GM23338 (cell line): Measurements from ENCODE around the gene HDHD5. TPM values are rescaled to one million over a fixed set of nuclear protein-coding genes. Genes with fewer than 3 reads are reported as not detected.

Source experiments
- ATAC-seq: fragments of 200-7000 bp; cut with Tn5 transposase; 3 replicates; pipeline ENCODE4 v1.9.1; 2020
- DNase-seq: peaks from one replicate; pipeline ENCODE4 v3.0.0-alpha.2; 2015; ENCODE audit warnings: low spot score
- H2AFZ ChIP-seq: fragments of 200-600 bp; sonication (generic); 2 replicates; pipeline ENCODE4 v1.8.0; 2016; ENCODE audit warnings: antibody characterized with exemption, mild to moderate bottlenecking, moderate library complexity
- H3F3A ChIP-seq: fragments of 200-600 bp; sonication (generic); replicated peaks from 2 replicates; pipeline ENCODE4 v1.8.0; 2017; ENCODE audit warnings: antibody characterized with exemption, mixed run types, low read depth
- H3K27ac ChIP-seq: fragments of 200-600 bp; sonication (generic); 2 replicates; pipeline ENCODE4 v1.6.1; 2016; ENCODE audit warnings: low read depth
- H3K27me3 ChIP-seq: fragments of 200-600 bp; sonication (generic); 2 replicates; pipeline ENCODE4 v1.8.0; 2016; ENCODE audit warnings: mild to moderate bottlenecking, mixed run types, moderate library complexity; ENCODE audit not compliant: insufficient read depth
- H3K36me3 ChIP-seq: fragments of 200-600 bp; sonication (generic); 2 replicates; pipeline ENCODE4 v1.8.0; 2016; ENCODE audit warnings: mild to moderate bottlenecking; ENCODE audit not compliant: insufficient read depth
- H3K4me1 ChIP-seq: fragments of 200-600 bp; sonication (generic); 2 replicates; pipeline ENCODE4 v1.8.0; 2016; ENCODE audit warnings: mild to moderate bottlenecking, moderate library complexity; ENCODE audit not compliant: insufficient read depth
- H3K4me2 ChIP-seq: fragments of 200-600 bp; sonication (generic); 2 replicates; pipeline ENCODE4 v1.7.1; 2017; ENCODE audit warnings: mixed run types
- H3K4me3 ChIP-seq: fragments of 200-600 bp; sonication (generic); 2 replicates; pipeline ENCODE4 v1.6.1; 2016; ENCODE audit warnings: mixed run types
- H3K79me2 ChIP-seq: fragments of 200-600 bp; sonication (generic); replicated peaks from 2 replicates; pipeline ENCODE4 v1.8.0; 2017; ENCODE audit warnings: mild to moderate bottlenecking; ENCODE audit not compliant: insufficient read depth
- H3K9me2 ChIP-seq: fragments of 200-600 bp; sonication (generic); 2 replicates; pipeline ENCODE4 v1.8.0; 2017; ENCODE audit not compliant: insufficient read depth
- H4K20me1 ChIP-seq: fragments of 200-600 bp; sonication (generic); replicated peaks from 2 replicates; pipeline ENCODE4 v1.8.0; 2017; ENCODE audit warnings: mild to moderate bottlenecking; ENCODE audit not compliant: insufficient read depth
- H3K27ac Mint-ChIP-seq: 2 replicates; pipeline ENCODE4 v1.8.0; 2020; ENCODE audit warnings: inconsistent platforms, mild to moderate bottlenecking, moderate library complexity, mixed read lengths
- H3K27me3 Mint-ChIP-seq: 3 replicates; pipeline ENCODE4 v1.8.0; 2022; ENCODE audit warnings: low read depth, mild to moderate bottlenecking, moderate library complexity, mixed read lengths, inconsistent platforms; ENCODE audit not compliant: insufficient read depth, poor library complexity
- H3K36me3 Mint-ChIP-seq: 3 replicates; pipeline ENCODE4 v1.8.0; 2021; ENCODE audit warnings: low read depth, mild to moderate bottlenecking, inconsistent platforms, moderate library complexity, mixed read lengths
- H3K4me1 Mint-ChIP-seq: 3 replicates; pipeline ENCODE4 v1.8.0; 2020; ENCODE audit warnings: mild to moderate bottlenecking, inconsistent platforms, mixed read lengths
- H3K4me3 Mint-ChIP-seq: 3 replicates; pipeline ENCODE4 v1.8.0; 2021; ENCODE audit warnings: moderate library complexity, mild to moderate bottlenecking, inconsistent platforms, mixed read lengths
- H3K9me3 Mint-ChIP-seq: 3 replicates; pipeline ENCODE4 v1.8.0; 2020; ENCODE audit warnings: moderate library complexity, mild to moderate bottlenecking, inconsistent platforms, mixed read lengths
- CREB1 ChIP-seq: fragments of 250-450 bp; sonication (Bioruptor Pico); IDR thresholded peaks from 2 replicates; pipeline ENCODE4 v1.5.0; 2020; ENCODE audit warnings: low read depth, mild to moderate bottlenecking, moderate library complexity
- EZH2 ChIP-seq: fragments of 200-600 bp; sonication (generic); IDR thresholded peaks from one replicate; pipeline ENCODE4 v1.8.0; 2017; ENCODE audit warnings: antibody characterized with exemption, mild to moderate bottlenecking, low read depth; ENCODE audit not compliant: unreplicated experiment
- EZH2phosphoT487 ChIP-seq: fragments of 200-600 bp; sonication (generic); IDR thresholded peaks from one replicate; pipeline ENCODE4 v1.8.1; 2018; ENCODE audit warnings: antibody characterized with exemption; ENCODE audit not compliant: unreplicated experiment
- JUNB ChIP-seq: IDR thresholded peaks from one replicate; pipeline ENCODE4 v1.6.1; 2016; ENCODE audit warnings: antibody characterized with exemption; ENCODE audit not compliant: unreplicated experiment
- NANOG ChIP-seq: IDR thresholded peaks from 2 replicates; pipeline ENCODE4 v1.6.1; 2016; ENCODE audit warnings: antibody characterized with exemption, borderline replicate concordance
- POLR2AphosphoS5 ChIP-seq: IDR thresholded peaks from 2 replicates; pipeline ENCODE4 v1.6.1; 2016; ENCODE audit warnings: antibody characterized with exemption, low read depth
- STAT1 ChIP-seq: IDR thresholded peaks from one replicate; pipeline ENCODE4 v1.6.1; 2016; ENCODE audit warnings: antibody characterized with exemption; ENCODE audit not compliant: unreplicated experiment
- ZNF114 ChIP-seq: fragments of 250-450 bp; sonication (Bioruptor Pico); IDR thresholded peaks from 2 replicates; pipeline ENCODE4 v1.5.0; 2020; ENCODE audit warnings: mild to moderate bottlenecking, moderate library complexity
- ZNF331 ChIP-seq: fragments of 250-450 bp; sonication (Bioruptor Pico); IDR thresholded peaks from 2 replicates; pipeline ENCODE4 v1.5.0; 2020; ENCODE audit warnings: low read depth, mild to moderate bottlenecking, moderate library complexity
- polyA plus RNA-seq: library from polyadenylated mRNA; unstranded; fragments of >200 nt; fragmentation: Nextera tagmentation; extraction: Ambion mirVana; gene quantifications from 2 replicates; pipeline ENCODE4 v1.2.1, GENCODE V29; 2016
- total RNA-seq: library from RNA; depleted of rRNA; stranded (reverse); fragments of >200 nt; shearing (Covaris generic); gene quantifications from 2 replicates; pipeline ENCODE4 v1.2.3, GENCODE V29; 2014
- TF ChIP-seq, protein P1 (sequence below), 2 experiments: fragments of 200-600 bp in 1 of 2; sonication (generic) in 1 of 2; conservative IDR thresholded peaks; 2 replicates each; pipeline versions ENCODE4 v1.5.1 to v1.6.1; 2016 to 2017; ENCODE audit warnings: antibody characterized with exemption in 2 of 2, low read depth in 2 of 2, mild to moderate bottlenecking in 2 of 2, moderate library complexity in 1 of 2
- TF ChIP-seq, protein P2 (sequence below): fragments of 250-450 bp; sonication (Bioruptor Pico); IDR thresholded peaks from 2 replicates; pipeline ENCODE4 v1.5.0; 2020; ENCODE audit warnings: mild to moderate bottlenecking, moderate library complexity
- TF ChIP-seq, protein P3 (sequence below): IDR thresholded peaks from 2 replicates; pipeline ENCODE4 v1.6.1; 2016; ENCODE audit warnings: antibody characterized with exemption

Gene HDHD5
- total and polyA plus RNA-seq, 2 experiments from 2014 or later: 70.0 to 116 TPM

DNA sequence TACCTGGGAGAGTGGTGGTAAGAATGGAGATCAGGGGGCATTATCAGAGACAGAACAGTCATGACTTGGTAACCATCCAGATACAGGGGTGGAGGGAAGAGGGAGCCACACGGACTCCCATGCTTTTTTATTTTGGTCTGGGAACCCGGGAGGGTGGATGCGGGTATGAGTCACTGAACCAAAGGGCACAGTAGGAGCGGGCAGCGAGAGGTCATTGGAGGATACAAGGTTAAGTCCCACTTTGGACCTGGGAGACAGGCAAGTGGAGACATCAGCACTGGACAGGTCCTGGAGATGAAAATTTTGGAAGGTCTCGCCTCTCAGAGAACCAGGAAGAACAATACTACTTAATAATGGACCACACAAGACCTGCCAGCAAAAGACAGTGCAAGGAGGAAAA, 6.7 kb downstream of the HDHD5 start:
- Mint-ChIP-seq H3K36me3 (peaks cover 23% of the 10 kb centered on the region), H3K9me3 (peaks cover 4% of the 10 kb centered on the region; the same call in 1 of the 3 replicates), H3K27me3 (peaks cover 4% of the 10 kb centered on the region), H3K27ac (no peak overlapping the region), H3K4me3 (no peak overlapping the region), H3K4me1 (peaks cover 17% of the 10 kb centered on the region)
- no peaks in the 10 kb centered on the region for H3K27me3 ChIP-seq
- no peak overlapping the region for H3K4me3 ChIP-seq
- H3K9me2 ChIP-seq: no peaks in the 10 kb centered on the region
- no peak overlapping the region for H2AFZ ChIP-seq
- H3K36me3 ChIP-seq: no peaks in the 10 kb centered on the region
- no peak for ATAC-seq
- H3F3A ChIP-seq: peaks cover 2% of the 10 kb centered on the region; the same call in 1 of the 2 replicates
- peaks cover 62% of the 10 kb centered on the region for H4K20me1 ChIP-seq
- H3K27ac ChIP-seq: no peak overlapping the region
- peaks cover 8% of the 10 kb centered on the region; the same call in 1 of the 2 replicates for H3K4me1 ChIP-seq
- no peak for DNase-seq
- TF ChIP-seq STAT1 (no peak), JUNB (no peak), NANOG (no peak), ZNF114 (CRISPR knock-in tag) (no peak), EZH2 (no peak), EZH2phosphoT487 (no peak), CREB1 (no peak)
- H3K79me2 ChIP-seq: peaks cover 100% of the 10 kb centered on the region
- H3K4me2 ChIP-seq: no peak overlapping the region

DNA sequence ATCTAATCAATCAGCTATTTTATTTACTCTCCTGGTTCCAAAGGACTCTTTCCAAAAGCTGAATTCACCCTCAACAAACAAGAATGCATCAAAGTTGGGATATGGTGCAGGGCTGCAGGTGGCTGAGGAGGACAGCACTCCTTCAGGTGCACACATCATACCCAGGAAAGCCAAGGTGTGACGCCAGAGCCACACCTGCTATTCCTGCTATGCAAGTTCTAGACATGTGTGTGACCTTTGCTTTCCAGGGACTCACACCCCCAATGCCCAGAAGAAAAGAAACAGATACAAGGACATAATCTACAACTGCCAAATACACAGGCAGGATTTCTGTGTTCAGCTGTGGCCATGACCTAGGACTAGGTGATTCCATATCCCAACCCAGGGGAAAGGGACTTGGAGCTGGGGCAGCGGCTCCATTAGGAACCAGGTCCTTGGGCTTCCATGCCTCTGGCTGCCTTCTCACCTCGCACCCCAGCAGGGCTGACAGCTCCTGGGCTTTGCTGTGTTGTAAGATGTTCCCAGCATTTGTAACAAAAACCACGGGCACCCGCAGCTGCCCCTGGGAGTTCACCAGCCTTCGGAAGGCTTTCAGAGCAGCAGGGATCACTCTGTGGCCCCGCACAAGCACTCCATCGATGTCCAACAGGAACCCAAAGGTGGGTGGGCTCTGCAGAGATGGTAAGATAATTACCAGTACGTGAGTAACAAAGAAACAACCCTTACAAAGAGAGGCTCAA, 9.8 kb downstream of the HDHD5 start:
- DNase-seq (no peak), ATAC-seq (no peak)
- H3K27me3 ChIP-seq: no peaks in the 10 kb centered on the region
- peaks cover 9% of the 10 kb centered on the region for H3K4me1 Mint-ChIP-seq
- H3K4me1 ChIP-seq: no peaks in the 10 kb centered on the region
- H3F3A ChIP-seq: no peaks in the 10 kb centered on the region
- no peak overlapping the region for H3K27ac ChIP-seq
- H3K27me3 Mint-ChIP-seq: no peaks in the 10 kb centered on the region
- peaks cover 4% of the 10 kb centered on the region; the same call in 1 of the 3 replicates for H3K9me3 Mint-ChIP-seq
- no peak overlapping the region for H3K4me3 ChIP-seq
- H3K9me2 ChIP-seq: no peaks in the 10 kb centered on the region
- H3K4me3 Mint-ChIP-seq: no peak overlapping the region
- H3K4me2 ChIP-seq: no peak overlapping the region
- no peaks in the 10 kb centered on the region for H3K36me3 ChIP-seq
- H2AFZ ChIP-seq: no peak overlapping the region
- peaks cover 75% of the 10 kb centered on the region for H3K79me2 ChIP-seq
- H3K27ac Mint-ChIP-seq: no peak overlapping the region
- peaks cover 25% of the 10 kb centered on the region for H3K36me3 Mint-ChIP-seq
- H4K20me1 ChIP-seq: peaks cover 52% of the 10 kb centered on the region
- no peak for TF ChIP-seq CREB1
- no peak for TF ChIP-seq EZH2
- TF ChIP-seq JUNB: no peak
- TF ChIP-seq, protein P1, sequence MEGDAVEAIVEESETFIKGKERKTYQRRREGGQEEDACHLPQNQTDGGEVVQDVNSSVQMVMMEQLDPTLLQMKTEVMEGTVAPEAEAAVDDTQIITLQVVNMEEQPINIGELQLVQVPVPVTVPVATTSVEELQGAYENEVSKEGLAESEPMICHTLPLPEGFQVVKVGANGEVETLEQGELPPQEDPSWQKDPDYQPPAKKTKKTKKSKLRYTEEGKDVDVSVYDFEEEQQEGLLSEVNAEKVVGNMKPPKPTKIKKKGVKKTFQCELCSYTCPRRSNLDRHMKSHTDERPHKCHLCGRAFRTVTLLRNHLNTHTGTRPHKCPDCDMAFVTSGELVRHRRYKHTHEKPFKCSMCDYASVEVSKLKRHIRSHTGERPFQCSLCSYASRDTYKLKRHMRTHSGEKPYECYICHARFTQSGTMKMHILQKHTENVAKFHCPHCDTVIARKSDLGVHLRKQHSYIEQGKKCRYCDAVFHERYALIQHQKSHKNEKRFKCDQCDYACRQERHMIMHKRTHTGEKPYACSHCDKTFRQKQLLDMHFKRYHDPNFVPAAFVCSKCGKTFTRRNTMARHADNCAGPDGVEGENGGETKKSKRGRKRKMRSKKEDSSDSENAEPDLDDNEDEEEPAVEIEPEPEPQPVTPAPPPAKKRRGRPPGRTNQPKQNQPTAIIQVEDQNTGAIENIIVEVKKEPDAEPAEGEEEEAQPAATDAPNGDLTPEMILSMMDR (conservative IDR thresholded peaks at IDR 0.05; ENCODE audit: low read depth in 2 of 2): no peak
- TF ChIP-seq, protein P2, sequence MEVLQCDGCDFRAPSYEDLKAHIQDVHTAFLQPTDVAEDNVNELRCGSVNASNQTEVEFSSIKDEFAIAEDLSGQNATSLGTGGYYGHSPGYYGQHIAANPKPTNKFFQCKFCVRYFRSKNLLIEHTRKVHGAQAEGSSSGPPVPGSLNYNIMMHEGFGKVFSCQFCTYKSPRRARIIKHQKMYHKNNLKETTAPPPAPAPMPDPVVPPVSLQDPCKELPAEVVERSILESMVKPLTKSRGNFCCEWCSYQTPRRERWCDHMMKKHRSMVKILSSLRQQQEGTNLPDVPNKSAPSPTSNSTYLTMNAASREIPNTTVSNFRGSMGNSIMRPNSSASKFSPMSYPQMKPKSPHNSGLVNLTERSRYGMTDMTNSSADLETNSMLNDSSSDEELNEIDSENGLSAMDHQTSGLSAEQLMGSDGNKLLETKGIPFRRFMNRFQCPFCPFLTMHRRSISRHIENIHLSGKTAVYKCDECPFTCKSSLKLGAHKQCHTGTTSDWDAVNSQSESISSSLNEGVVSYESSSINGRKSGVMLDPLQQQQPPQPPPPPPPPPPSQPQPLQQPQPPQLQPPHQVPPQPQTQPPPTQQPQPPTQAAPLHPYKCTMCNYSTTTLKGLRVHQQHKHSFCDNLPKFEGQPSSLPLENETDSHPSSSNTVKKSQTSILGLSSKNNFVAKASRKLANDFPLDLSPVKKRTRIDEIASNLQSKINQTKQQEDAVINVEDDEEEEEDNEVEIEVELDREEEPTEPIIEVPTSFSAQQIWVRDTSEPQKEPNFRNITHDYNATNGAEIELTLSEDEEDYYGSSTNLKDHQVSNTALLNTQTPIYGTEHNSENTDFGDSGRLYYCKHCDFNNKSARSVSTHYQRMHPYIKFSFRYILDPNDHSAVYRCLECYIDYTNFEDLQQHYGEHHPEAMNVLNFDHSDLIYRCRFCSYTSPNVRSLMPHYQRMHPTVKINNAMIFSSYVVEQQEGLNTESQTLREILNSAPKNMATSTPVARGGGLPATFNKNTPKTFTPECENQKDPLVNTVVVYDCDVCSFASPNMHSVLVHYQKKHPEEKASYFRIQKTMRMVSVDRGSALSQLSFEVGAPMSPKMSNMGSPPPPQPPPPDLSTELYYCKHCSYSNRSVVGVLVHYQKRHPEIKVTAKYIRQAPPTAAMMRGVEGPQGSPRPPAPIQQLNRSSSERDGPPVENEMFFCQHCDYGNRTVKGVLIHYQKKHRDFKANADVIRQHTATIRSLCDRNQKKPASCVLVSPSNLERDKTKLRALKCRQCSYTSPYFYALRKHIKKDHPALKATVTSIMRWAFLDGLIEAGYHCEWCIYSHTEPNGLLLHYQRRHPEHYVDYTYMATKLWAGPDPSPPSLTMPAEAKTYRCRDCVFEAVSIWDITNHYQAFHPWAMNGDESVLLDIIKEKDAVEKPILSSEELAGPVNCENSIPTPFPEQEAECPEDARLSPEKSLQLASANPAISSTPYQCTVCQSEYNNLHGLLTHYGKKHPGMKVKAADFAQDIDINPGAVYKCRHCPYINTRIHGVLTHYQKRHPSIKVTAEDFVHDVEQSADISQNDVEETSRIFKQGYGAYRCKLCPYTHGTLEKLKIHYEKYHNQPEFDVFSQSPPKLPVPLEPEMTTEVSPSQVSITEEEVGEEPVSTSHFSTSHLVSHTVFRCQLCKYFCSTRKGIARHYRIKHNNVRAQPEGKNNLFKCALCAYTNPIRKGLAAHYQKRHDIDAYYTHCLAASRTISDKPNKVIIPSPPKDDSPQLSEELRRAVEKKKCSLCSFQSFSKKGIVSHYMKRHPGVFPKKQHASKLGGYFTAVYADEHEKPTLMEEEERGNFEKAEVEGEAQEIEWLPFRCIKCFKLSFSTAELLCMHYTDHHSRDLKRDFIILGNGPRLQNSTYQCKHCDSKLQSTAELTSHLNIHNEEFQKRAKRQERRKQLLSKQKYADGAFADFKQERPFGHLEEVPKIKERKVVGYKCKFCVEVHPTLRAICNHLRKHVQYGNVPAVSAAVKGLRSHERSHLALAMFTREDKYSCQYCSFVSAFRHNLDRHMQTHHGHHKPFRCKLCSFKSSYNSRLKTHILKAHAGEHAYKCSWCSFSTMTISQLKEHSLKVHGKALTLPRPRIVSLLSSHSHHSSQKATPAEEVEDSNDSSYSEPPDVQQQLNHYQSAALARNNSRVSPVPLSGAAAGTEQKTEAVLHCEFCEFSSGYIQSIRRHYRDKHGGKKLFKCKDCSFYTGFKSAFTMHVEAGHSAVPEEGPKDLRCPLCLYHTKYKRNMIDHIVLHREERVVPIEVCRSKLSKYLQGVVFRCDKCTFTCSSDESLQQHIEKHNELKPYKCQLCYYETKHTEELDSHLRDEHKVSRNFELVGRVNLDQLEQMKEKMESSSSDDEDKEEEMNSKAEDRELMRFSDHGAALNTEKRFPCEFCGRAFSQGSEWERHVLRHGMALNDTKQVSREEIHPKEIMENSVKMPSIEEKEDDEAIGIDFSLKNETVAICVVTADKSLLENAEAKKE (CRISPR knock-in tag): no peak
- TF ChIP-seq ZNF331 (CRISPR knock-in tag): no peak
- TF ChIP-seq, protein P3, sequence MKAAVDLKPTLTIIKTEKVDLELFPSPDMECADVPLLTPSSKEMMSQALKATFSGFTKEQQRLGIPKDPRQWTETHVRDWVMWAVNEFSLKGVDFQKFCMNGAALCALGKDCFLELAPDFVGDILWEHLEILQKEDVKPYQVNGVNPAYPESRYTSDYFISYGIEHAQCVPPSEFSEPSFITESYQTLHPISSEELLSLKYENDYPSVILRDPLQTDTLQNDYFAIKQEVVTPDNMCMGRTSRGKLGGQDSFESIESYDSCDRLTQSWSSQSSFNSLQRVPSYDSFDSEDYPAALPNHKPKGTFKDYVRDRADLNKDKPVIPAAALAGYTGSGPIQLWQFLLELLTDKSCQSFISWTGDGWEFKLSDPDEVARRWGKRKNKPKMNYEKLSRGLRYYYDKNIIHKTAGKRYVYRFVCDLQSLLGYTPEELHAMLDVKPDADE: no peak
- no peak for TF ChIP-seq STAT1
- no peak for TF ChIP-seq EZH2phosphoT487
- no peak for TF ChIP-seq ZNF114 (CRISPR knock-in tag)
- TF ChIP-seq POLR2AphosphoS5: no peak
